ENCODE data around the gene FAM241A. TPM values are rescaled to one million over a fixed set of nuclear protein-coding genes. Genes with fewer than 3 reads are reported as not detected.
A peak's percentile ranks its signal among the peaks of the same experiment; 100 is the strongest.

FAM241A gene
- total RNA-seq, 1 experiment from 2014 or later: 10.9 TPM

DNA sequence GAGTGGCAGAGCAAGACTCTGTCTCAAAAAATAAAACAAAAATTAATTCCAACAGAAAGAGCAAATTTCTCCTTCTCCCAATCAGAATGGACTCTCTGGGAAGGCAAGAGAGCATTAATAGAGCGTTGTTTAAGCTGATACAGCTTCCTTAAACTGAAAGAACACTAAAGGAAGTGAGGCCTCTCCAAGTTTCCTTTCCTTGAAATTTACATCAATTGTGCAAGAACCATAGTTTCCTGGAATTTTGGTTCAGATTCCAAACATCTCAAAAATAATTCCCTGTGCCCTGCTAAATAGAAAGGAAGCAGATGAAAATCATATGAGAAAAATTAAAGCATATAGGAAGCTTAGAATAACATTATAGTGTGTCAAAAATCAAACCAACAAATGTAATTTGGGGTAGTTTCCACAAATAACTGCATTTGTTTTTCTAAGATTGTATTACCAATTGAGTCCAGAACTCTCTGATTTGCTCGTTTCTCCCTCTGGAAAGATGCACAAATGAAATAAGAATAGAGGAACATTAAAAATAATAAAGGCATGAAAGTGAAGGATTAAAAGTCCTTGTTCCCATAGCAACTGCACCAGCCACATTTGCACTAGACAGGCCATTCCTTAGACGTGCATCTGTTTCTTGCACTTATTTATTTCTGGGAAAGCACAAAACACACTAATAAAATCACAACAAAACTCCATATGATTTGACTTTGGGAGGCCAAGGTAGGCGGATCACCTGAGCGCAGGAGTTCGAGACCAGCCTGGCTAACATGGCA is 3.7 kb upstream of the FAM241A start:
- Mint-ChIP-seq H3K27ac (ENCODE audit: low read depth, unreplicated experiment) (peak overlapping the region; percentile 16), H3K4me3 (ENCODE audit: unreplicated experiment) (no peak overlapping the region), H3K9me3 (ENCODE audit: unreplicated experiment) (no peaks in the 10 kb centered on the region), H3K36me3 (ENCODE audit: insufficient read depth, unreplicated experiment) (no peaks in the 10 kb centered on the region), H3K4me1 (ENCODE audit: insufficient read depth, unreplicated experiment) (peaks cover 6% of the 10 kb centered on the region), H3K27me3 (ENCODE audit: insufficient read depth, unreplicated experiment) (no peaks in the 10 kb centered on the region)
- CTCF ChIA-PET: interaction anchor here (0.6 to 2.9 kb wide), 3 partner anchors 42 to 383 kb away, joined by 3 to 11 read pairs (median 3); no protein-coding TSS in a partner anchor
- no TSS peak for BruUV-seq (replicated peaks)
- no peak for DNase-seq (ENCODE audit: unreplicated experiment)
- TF ChIP-seq CTCF (IDR thresholded peaks at IDR 0.05; ENCODE audit: unreplicated experiment): no peak
- intact Hi-C loops (cut with micrococcal nuclease): no loop called here
- POLR2A ChIA-PET: interaction anchor here (1.0 to 2.4 kb wide), 3 partner anchors 20 to 91 kb away, joined by 3 to 7 read pairs (median 5); partner anchors contain the start of gene AP1AR

DNA sequence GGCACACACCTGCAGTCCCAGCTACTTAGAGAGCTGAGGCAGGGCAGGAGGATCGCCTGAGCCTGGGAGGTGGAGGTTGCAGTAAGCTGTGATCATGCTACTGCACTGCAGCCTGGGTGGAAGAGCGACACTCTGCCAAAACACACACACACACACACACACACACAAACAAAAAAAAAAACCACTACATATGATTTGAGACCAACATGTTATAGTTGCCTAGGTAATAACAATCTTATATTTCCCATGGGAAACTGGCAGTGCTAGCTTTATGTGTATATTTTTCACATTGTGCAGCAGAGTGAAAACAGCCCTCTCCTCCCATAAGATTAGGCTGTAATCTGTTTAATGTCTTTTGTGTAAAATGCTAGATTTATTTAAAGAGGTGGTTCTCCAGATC is 3.1 kb upstream of the FAM241A start:
- H3K9me3 Mint-ChIP-seq (ENCODE audit: unreplicated experiment): no peaks in the 10 kb centered on the region
- POLR2A ChIA-PET: interaction anchor here (0.7 to 1.4 kb wide), 6 partner anchors 21 to 1464 kb away, joined by 3 to 5 read pairs (median 4); partner anchors contain the start of gene AP1AR
- no peak overlapping the region for H3K27ac Mint-ChIP-seq (ENCODE audit: low read depth, unreplicated experiment)
- peaks cover 6% of the 10 kb centered on the region for H3K4me1 Mint-ChIP-seq (ENCODE audit: insufficient read depth, unreplicated experiment)
- BruUV-seq (replicated peaks): no TSS peak
- DNase-seq (ENCODE audit: unreplicated experiment): no peak
- intact Hi-C loops (cut with micrococcal nuclease): no loop called here
- no peaks in the 10 kb centered on the region for H3K27me3 Mint-ChIP-seq (ENCODE audit: insufficient read depth, unreplicated experiment)
- H3K36me3 Mint-ChIP-seq (ENCODE audit: insufficient read depth, unreplicated experiment): no peaks in the 10 kb centered on the region
- CTCF ChIA-PET: interaction anchor here (0.6 to 2.9 kb wide), 4 partner anchors 13 to 382 kb away, joined by 3 to 11 read pairs (median 4); no protein-coding TSS in a partner anchor
- TF ChIP-seq CTCF (IDR thresholded peaks at IDR 0.05; ENCODE audit: unreplicated experiment): no peak
- H3K4me3 Mint-ChIP-seq (ENCODE audit: unreplicated experiment): no peak overlapping the region

DNA sequence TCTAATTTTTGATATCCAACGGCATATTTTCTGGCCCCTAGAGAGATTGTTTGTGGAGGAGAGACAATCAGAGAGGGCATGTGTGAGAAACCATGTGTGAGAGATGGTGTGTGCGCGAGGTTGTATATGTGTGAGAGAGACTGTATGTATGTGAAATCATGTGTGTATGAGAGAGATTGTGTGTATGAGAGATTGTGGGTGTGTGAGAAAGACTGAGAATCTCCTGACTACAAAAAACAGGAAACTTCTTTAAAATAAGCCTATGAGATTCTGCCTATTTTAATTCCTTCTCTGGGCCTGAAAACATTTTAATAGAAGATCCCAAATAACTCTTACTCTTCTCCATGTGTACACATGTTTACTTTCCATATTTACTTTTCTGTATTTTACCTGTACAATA is 1.5 kb upstream of the FAM241A start:
- DNase-seq (ENCODE audit: unreplicated experiment): no peak
- ChIA-PET POLR2A (interaction anchor here (1.2 kb wide), 1 partner anchor 10 kb away, joined by 3 read pairs; no protein-coding TSS in a partner anchor), CTCF (interaction anchor here (2.9 kb wide), 1 partner anchor 45 kb away, joined by 11 read pairs; no protein-coding TSS in a partner anchor)
- no TSS peak for BruUV-seq (replicated peaks)
- Mint-ChIP-seq H3K4me1 (ENCODE audit: insufficient read depth, unreplicated experiment) (peaks cover 16% of the 10 kb centered on the region), H3K9me3 (ENCODE audit: unreplicated experiment) (no peaks in the 10 kb centered on the region), H3K27ac (ENCODE audit: low read depth, unreplicated experiment) (no peak overlapping the region), H3K36me3 (ENCODE audit: insufficient read depth, unreplicated experiment) (no peaks in the 10 kb centered on the region), H3K27me3 (ENCODE audit: insufficient read depth, unreplicated experiment) (no peaks in the 10 kb centered on the region), H3K4me3 (ENCODE audit: unreplicated experiment) (no peak overlapping the region)
- intact Hi-C loops (cut with micrococcal nuclease): no loop called here
- no peak for TF ChIP-seq CTCF (IDR thresholded peaks at IDR 0.05; ENCODE audit: unreplicated experiment)

DNA sequence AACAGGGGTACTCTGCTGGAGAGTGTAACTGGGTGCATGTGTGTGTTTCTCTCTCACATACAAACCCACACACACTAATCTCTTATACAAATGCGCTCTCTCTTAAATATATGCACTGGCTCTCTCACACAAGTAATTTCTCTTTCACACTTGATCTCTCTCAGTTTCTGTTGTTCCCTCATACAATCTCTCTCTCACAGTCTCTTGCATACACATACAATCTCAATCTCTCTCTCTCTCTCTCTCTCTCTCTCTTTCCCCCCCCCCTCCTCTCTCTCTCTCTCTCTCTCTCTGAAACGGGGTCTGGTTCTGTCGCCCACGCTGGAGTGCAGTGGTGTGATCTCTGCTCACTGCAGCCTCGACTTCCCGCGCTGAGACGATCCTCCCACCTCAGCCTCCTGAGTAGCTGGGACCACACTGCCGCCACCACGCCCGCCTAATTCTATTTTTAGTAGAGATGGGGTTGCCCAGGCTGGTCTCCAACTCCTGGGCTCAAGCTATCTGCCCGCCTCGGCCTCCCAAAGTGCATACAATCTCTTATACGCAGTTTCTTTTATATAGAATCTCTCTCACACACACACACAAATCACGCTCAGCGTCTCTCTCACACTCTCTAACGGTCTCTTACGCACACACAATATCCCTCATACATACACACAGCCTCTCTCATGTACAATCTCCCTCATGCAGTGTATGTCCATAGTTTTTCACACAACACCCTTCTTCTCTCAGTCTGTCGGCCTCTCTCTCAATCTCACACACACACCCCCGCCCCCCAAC is 518 bp upstream of the FAM241A start:
- no peaks in the 10 kb centered on the region for H3K36me3 Mint-ChIP-seq (ENCODE audit: insufficient read depth, unreplicated experiment)
- no peak for DNase-seq (ENCODE audit: unreplicated experiment)
- peak overlapping the region; percentile 79 for H3K4me3 Mint-ChIP-seq (ENCODE audit: unreplicated experiment)
- POLR2A ChIA-PET: interaction anchor here (1.5 to 5.4 kb wide), 6 partner anchors 13 to 88 kb away, joined by 3 to 63 read pairs (median 8); partner anchors contain the start of gene AP1AR
- peaks cover 16% of the 10 kb centered on the region for H3K4me1 Mint-ChIP-seq (ENCODE audit: insufficient read depth, unreplicated experiment)
- intact Hi-C loops (cut with micrococcal nuclease): loop anchor here (1.0 to 5.0 kb wide), 3 partner anchors 32 to 87 kb away; partner anchors contain the start of gene AP1AR
- no peak overlapping the region for H3K27ac Mint-ChIP-seq (ENCODE audit: low read depth, unreplicated experiment)
- no TSS peak for BruUV-seq (replicated peaks)
- CTCF ChIA-PET: interaction anchor here (0.7 kb wide), 1 partner anchor 64 kb away, joined by 5 read pairs; no protein-coding TSS in a partner anchor
- H3K27me3 Mint-ChIP-seq (ENCODE audit: insufficient read depth, unreplicated experiment): no peaks in the 10 kb centered on the region
- no peaks in the 10 kb centered on the region for H3K9me3 Mint-ChIP-seq (ENCODE audit: unreplicated experiment)
- no peak for TF ChIP-seq CTCF (IDR thresholded peaks at IDR 0.05; ENCODE audit: unreplicated experiment)
